Measurements from ENCODE around the gene TRAF3.

The TRAF3 gene

DNA sequence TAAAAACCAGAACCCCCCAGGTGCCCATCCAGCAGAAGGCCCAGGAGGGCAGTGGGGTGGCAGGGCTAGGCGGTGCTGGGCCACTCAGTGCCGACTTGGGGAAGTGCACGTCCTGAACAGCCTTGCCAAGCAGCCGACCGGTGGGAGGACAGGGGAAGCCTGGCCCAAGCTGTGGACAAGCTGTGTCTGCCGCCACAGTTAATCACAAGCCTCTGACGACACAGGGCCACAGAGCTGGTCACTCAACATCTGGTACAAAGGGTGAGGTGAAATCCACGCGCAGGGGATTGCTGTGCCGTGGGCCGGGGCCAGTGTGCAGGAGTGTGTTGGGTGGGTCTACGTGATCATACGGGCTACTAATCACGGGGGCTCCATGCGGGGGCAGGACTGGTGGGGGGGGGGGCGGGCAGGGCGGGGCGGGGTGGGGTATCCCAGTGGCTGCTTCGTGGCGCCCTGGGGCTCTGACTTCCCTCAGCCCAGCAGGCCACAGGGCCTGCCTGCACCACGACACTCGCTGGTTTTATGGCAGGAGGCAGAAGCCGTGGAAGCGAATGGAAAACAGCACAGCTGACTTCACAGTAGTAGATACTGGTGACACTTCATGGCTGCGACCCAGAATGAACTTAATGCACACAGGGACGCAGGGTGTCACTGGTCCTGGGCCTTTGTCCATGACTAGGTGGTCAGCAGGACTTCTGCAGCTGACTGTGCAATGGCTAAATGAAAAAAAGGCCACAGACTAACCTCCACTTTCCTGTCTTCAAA is 155.4 kb downstream of the TRAF3 start:
- ATAC-seq: no peak
- TF ChIP-seq ZFP3 (CRISPR knock-in tag; IDR thresholded peaks at IDR 0.05): no peak
- no peak for TF ChIP-seq BACH2 (CRISPR knock-in tag; IDR thresholded peaks at IDR 0.05; ENCODE audit: borderline replicate concordance)
- TF ChIP-seq PPARA (CRISPR knock-in tag; IDR thresholded peaks at IDR 0.05; ENCODE audit: borderline replicate concordance): no peak
- TF ChIP-seq ZNF8 (CRISPR knock-in tag; IDR thresholded peaks at IDR 0.05): no peak
- TF ChIP-seq ZNF70 (CRISPR knock-in tag; IDR thresholded peaks at IDR 0.05): no peak
- TF ChIP-seq, protein P1, sequence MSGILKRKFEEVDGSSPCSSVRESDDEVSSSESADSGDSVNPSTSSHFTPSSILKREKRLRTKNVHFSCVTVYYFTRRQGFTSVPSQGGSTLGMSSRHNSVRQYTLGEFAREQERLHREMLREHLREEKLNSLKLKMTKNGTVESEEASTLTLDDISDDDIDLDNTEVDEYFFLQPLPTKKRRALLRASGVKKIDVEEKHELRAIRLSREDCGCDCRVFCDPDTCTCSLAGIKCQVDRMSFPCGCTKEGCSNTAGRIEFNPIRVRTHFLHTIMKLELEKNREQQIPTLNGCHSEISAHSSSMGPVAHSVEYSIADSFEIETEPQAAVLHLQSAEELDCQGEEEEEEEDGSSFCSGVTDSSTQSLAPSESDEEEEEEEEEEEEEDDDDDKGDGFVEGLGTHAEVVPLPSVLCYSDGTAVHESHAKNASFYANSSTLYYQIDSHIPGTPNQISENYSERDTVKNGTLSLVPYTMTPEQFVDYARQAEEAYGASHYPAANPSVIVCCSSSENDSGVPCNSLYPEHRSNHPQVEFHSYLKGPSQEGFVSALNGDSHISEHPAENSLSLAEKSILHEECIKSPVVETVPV (CRISPR knock-in tag; IDR thresholded peaks at IDR 0.05): no peak
- no peak for TF ChIP-seq TOX (CRISPR knock-in tag; IDR thresholded peaks at IDR 0.05; ENCODE audit: borderline replicate concordance)

DNA sequence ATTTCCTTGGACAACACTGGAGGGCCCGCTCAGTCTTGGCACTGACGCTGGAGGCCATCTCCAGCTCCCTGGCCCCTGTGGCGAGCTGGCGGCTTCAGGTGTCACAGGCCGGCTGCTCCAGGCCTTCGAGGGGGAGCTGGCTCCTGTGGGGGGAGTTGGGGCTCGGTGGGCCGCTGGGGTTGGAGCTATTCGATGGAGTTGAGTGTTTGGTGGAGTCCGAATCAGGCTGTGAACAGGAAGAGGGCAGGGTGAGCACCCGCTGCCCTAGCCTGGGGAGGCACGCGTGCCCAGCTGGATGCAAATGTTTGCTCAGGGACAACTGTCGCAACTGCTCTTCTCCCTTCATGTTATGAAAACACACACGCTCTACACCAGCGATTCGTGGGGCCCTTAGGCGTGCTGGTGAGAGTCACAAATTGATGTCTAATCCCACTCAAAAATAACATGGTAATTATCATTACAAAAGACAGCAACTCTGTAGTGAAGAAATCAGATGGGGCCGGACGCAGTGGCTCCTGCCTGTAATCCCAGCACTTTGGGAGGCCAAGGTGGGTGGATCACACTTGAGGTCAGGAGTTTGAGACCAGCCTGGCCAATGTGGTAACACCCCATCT is 156.5 kb downstream of the TRAF3 start:
- TF ChIP-seq CSDC2 (CRISPR knock-in tag; IDR thresholded peaks at IDR 0.05) (no peak), TOX (CRISPR knock-in tag; IDR thresholded peaks at IDR 0.05; ENCODE audit: borderline replicate concordance) (no peak), TCF4 (CRISPR knock-in tag; IDR thresholded peaks at IDR 0.05; ENCODE audit: borderline replicate concordance) (no peak), ZNF565 (CRISPR knock-in tag; conservative IDR thresholded peaks at IDR 0.05; ENCODE audit: low read depth) (no peak), OSR1 (CRISPR knock-in tag; IDR thresholded peaks at IDR 0.05) (no peak), ESRRG (CRISPR knock-in tag; IDR thresholded peaks at IDR 0.05) (no peak), PPARA (CRISPR knock-in tag; IDR thresholded peaks at IDR 0.05; ENCODE audit: borderline replicate concordance) (no peak), SNAI2 (CRISPR knock-in tag; IDR thresholded peaks at IDR 0.05) (no peak), RARB (CRISPR knock-in tag; IDR thresholded peaks at IDR 0.05) (no peak), ARNTL (CRISPR knock-in tag; IDR thresholded peaks at IDR 0.05; ENCODE audit: borderline replicate concordance, low read depth) (no peak), ZNF70 (CRISPR knock-in tag; IDR thresholded peaks at IDR 0.05) (no peak)
- TF ChIP-seq, protein P2, sequence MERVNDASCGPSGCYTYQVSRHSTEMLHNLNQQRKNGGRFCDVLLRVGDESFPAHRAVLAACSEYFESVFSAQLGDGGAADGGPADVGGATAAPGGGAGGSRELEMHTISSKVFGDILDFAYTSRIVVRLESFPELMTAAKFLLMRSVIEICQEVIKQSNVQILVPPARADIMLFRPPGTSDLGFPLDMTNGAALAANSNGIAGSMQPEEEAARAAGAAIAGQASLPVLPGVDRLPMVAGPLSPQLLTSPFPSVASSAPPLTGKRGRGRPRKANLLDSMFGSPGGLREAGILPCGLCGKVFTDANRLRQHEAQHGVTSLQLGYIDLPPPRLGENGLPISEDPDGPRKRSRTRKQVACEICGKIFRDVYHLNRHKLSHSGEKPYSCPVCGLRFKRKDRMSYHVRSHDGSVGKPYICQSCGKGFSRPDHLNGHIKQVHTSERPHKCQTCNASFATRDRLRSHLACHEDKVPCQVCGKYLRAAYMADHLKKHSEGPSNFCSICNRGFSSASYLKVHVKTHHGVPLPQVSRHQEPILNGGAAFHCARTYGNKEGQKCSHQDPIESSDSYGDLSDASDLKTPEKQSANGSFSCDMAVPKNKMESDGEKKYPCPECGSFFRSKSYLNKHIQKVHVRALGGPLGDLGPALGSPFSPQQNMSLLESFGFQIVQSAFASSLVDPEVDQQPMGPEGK (CRISPR knock-in tag; IDR thresholded peaks at IDR 0.05; ENCODE audit: borderline replicate concordance): no peak
- TF ChIP-seq, protein P3, sequence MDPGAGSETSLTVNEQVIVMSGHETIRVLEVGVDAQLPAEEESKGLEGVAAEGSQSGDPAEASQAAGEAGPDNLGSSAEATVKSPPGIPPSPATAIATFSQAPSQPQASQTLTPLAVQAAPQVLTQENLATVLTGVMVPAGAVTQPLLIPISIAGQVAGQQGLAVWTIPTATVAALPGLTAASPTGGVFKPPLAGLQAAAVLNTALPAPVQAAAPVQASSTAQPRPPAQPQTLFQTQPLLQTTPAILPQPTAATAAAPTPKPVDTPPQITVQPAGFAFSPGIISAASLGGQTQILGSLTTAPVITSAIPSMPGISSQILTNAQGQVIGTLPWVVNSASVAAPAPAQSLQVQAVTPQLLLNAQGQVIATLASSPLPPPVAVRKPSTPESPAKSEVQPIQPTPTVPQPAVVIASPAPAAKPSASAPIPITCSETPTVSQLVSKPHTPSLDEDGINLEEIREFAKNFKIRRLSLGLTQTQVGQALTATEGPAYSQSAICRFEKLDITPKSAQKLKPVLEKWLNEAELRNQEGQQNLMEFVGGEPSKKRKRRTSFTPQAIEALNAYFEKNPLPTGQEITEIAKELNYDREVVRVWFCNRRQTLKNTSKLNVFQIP (CRISPR knock-in tag; IDR thresholded peaks at IDR 0.05; ENCODE audit: borderline replicate concordance, low read depth): no peak
- TF ChIP-seq, protein P4, sequence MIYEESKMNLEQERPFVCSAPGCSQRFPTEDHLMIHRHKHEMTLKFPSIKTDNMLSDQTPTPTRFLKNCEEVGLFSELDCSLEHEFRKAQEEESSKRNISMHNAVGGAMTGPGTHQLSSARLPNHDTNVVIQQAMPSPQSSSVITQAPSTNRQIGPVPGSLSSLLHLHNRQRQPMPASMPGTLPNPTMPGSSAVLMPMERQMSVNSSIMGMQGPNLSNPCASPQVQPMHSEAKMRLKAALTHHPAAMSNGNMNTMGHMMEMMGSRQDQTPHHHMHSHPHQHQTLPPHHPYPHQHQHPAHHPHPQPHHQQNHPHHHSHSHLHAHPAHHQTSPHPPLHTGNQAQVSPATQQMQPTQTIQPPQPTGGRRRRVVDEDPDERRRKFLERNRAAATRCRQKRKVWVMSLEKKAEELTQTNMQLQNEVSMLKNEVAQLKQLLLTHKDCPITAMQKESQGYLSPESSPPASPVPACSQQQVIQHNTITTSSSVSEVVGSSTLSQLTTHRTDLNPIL (CRISPR knock-in tag; IDR thresholded peaks at IDR 0.05; ENCODE audit: low read depth): no peak
- TF ChIP-seq, protein P1 (CRISPR knock-in tag; IDR thresholded peaks at IDR 0.05): no peak
- TF ChIP-seq, protein P5, sequence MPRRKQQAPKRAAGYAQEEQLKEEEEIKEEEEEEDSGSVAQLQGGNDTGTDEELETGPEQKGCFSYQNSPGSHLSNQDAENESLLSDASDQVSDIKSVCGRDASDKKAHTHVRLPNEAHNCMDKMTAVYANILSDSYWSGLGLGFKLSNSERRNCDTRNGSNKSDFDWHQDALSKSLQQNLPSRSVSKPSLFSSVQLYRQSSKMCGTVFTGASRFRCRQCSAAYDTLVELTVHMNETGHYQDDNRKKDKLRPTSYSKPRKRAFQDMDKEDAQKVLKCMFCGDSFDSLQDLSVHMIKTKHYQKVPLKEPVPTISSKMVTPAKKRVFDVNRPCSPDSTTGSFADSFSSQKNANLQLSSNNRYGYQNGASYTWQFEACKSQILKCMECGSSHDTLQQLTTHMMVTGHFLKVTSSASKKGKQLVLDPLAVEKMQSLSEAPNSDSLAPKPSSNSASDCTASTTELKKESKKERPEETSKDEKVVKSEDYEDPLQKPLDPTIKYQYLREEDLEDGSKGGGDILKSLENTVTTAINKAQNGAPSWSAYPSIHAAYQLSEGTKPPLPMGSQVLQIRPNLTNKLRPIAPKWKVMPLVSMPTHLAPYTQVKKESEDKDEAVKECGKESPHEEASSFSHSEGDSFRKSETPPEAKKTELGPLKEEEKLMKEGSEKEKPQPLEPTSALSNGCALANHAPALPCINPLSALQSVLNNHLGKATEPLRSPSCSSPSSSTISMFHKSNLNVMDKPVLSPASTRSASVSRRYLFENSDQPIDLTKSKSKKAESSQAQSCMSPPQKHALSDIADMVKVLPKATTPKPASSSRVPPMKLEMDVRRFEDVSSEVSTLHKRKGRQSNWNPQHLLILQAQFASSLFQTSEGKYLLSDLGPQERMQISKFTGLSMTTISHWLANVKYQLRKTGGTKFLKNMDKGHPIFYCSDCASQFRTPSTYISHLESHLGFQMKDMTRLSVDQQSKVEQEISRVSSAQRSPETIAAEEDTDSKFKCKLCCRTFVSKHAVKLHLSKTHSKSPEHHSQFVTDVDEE (CRISPR knock-in tag; IDR thresholded peaks at IDR 0.05): no peak
- ATAC-seq: no peak

Measured in SK-N-SH treated with all-trans-retinoic acid at 6 μM for 48 hours (cell line).